SU-DHL-6 (cell line): Measurements from ENCODE around the gene KCNA2.
A peak's percentile ranks its signal among the peaks of the same experiment; 100 is the strongest.

ENCODE experiments used
- H2AFZ ChIP-seq: fragments of 200-600 bp; sonication (generic); 2 replicates; pipeline ENCODE4 v1.6.1; 2014; ENCODE audit warnings: low read depth, mild to moderate bottlenecking, moderate library complexity, mixed read lengths, antibody characterized with exemption, low read length; ENCODE audit not compliant: severe bottlenecking
- H3F3A ChIP-seq: fragments of 200-600 bp; shearing (Covaris generic); 2 replicates; pipeline ENCODE4 v1.6.0; 2016; ENCODE audit warnings: antibody characterized with exemption, mild to moderate bottlenecking; ENCODE audit not compliant: insufficient read depth
- H3K27ac ChIP-seq: fragments of 200-600 bp; sonication (generic); 2 replicates; pipeline ENCODE4 v1.5.1; 2016; ENCODE audit warnings: low read depth, mild to moderate bottlenecking, low read length, moderate library complexity, mixed read lengths
- H3K27me3 ChIP-seq: fragments of 200-600 bp; sonication (generic), shearing (Covaris generic); 2 replicates; pipeline ENCODE4 v1.6.0; 2014; ENCODE audit warnings: mild to moderate bottlenecking, low read length
- H3K36me3 ChIP-seq: fragments of 200-600 bp; sonication (generic); 2 replicates; pipeline ENCODE4 v1.6.1; 2014; ENCODE audit warnings: mild to moderate bottlenecking, low read length, mixed read lengths
- H3K4me2 ChIP-seq: fragments of 300-600, 200-600 bp; shearing (Covaris generic), sonication (generic); 2 replicates; pipeline ENCODE4 v1.6.0; 2014; ENCODE audit warnings: low read length, low read depth, mild to moderate bottlenecking; ENCODE audit not compliant: poor library complexity, severe bottlenecking
- H3K4me3 ChIP-seq: fragments of 200-600 bp; sonication (generic); 2 replicates; pipeline ENCODE4 v1.5.1; 2014; ENCODE audit warnings: antibody characterized with exemption, low read length, mild to moderate bottlenecking, mixed read lengths; ENCODE audit not compliant: insufficient read depth, poor library complexity, severe bottlenecking
- H3K79me2 ChIP-seq: fragments of 200-600 bp; sonication (generic); 2 replicates; pipeline ENCODE4 v1.6.1; 2014; ENCODE audit warnings: mild to moderate bottlenecking, low read length, moderate library complexity; ENCODE audit not compliant: insufficient read depth
- H3K9ac ChIP-seq: fragments of 200-600 bp; sonication (generic); 2 replicates; pipeline ENCODE4 v1.7.0; 2014; ENCODE audit warnings: mild to moderate bottlenecking, low read length
- H3K9me2 ChIP-seq: fragments of 200-600 bp; sonication (generic); replicated peaks from 2 replicates; pipeline ENCODE4 v1.6.1; 2014; ENCODE audit warnings: low read length; ENCODE audit not compliant: insufficient read depth
- H3K9me3 ChIP-seq: fragments of 200-600 bp; sonication (generic); 2 replicates; pipeline ENCODE4 v1.6.1; 2014; ENCODE audit warnings: low read length, mixed read lengths; ENCODE audit not compliant: insufficient read depth
- H4K20me1 ChIP-seq: fragments of 200-600 bp; sonication (generic); 2 replicates; pipeline ENCODE4 v1.6.1; 2014; ENCODE audit warnings: low read depth, mild to moderate bottlenecking, antibody characterized with exemption, low read length, moderate library complexity, mixed read lengths
- CTCF ChIP-seq: fragments of 200-600 bp; sonication (generic); IDR thresholded peaks from one replicate; pipeline ENCODE4 v1.5.1; 2017; ENCODE audit warnings: antibody characterized with exemption, mild to moderate bottlenecking, low read length, moderate library complexity; ENCODE audit not compliant: insufficient read depth, poor library complexity, severe bottlenecking
- EZH2phosphoT487 ChIP-seq: fragments of 200-600 bp; sonication (generic), shearing (Covaris generic); conservative IDR thresholded peaks from 2 replicates; pipeline ENCODE4 v1.6.1; 2018; ENCODE audit warnings: mild to moderate bottlenecking, antibody characterized with exemption, low read length, moderate library complexity, mixed read lengths

KCNA2 gene

GRCh38 chr1:110605901-110606656 is at the start of gene KCNA2:
TSS of gene KCNA2 (minus strand) at chr1:110606358. CDS start at chr1:110604782, 1,576 bp downstream.
- TF ChIP-seq CTCF (no peak), EZH2phosphoT487 (no peak)
- Histone ChIP-seq H3F3A (no peaks in the 10 kb centered on the region), H2AFZ (no peak within 1 kb of the TSS), H3K79me2 (no peaks in the 10 kb centered on the region), H3K9ac (no peak within 1 kb of the TSS), H3K9me3 (no peaks in the 10 kb centered on the region), H3K27me3 (no peaks in the 10 kb centered on the region), H3K9me2 (no peaks in the 10 kb centered on the region), H4K20me1 (no peaks in the 10 kb centered on the region), H3K27ac (no peak within 1 kb of the TSS), H3K4me2 (peak within 1 kb of the TSS; percentile 44), H3K36me3 (no peaks in the 10 kb centered on the region), H3K4me3 (peak within 1 kb of the TSS; percentile 20)

- Histone ChIP-seq H3K27me3 (no peaks in the 10 kb centered on the region), H3K9ac (no peak overlapping the region), H3K36me3 (no peaks in the 10 kb centered on the region), H3K9me2 (no peaks in the 10 kb centered on the region), H3K27ac (no peak overlapping the region), H3F3A (no peaks in the 10 kb centered on the region), H3K9me3 (no peaks in the 10 kb centered on the region), H2AFZ (no peak overlapping the region), H3K4me3 (no peak overlapping the region), H4K20me1 (no peaks in the 10 kb centered on the region), H3K79me2 (no peaks in the 10 kb centered on the region), H3K4me2 (no peak overlapping the region)
- TF ChIP-seq CTCF (no peak), EZH2phosphoT487 (no peak)
These were observed 44.5 kb upstream of the KCNA2 start for GRCh38 chr1:110650609-110651008.

- no peak overlapping the region for H3K4me2 ChIP-seq
- H3K79me2 ChIP-seq: no peaks in the 10 kb centered on the region
- no peak overlapping the region for H2AFZ ChIP-seq
- no peaks in the 10 kb centered on the region for H3K27me3 ChIP-seq
- H3K9me3 ChIP-seq: no peaks in the 10 kb centered on the region
- H3K4me3 ChIP-seq: no peak overlapping the region
- no peaks in the 10 kb centered on the region for H3F3A ChIP-seq
- no peaks in the 10 kb centered on the region for H3K9me2 ChIP-seq
- H3K27ac ChIP-seq: no peak overlapping the region
- no peaks in the 10 kb centered on the region for H4K20me1 ChIP-seq
- no peak overlapping the region for H3K9ac ChIP-seq
- H3K36me3 ChIP-seq: no peaks in the 10 kb centered on the region
- TF ChIP-seq EZH2phosphoT487 (no peak), CTCF (no peak)
These were observed 42.3 kb upstream of the KCNA2 start for GRCh38 chr1:110648417-110648816.
